IMR-90 (cell line): ENCODE measurements around the gene C2.

Source experiments
- CHD1 ChIP-seq: IDR thresholded peaks from 2 replicates; pipeline ENCODE4 v1.6.1; 2012; ENCODE audit warnings: low read depth, low read length, improper control_type of control experiment
- CTCF ChIP-seq: conservative IDR thresholded peaks from 2 replicates; pipeline ENCODE4 v1.5.1; 2012; ENCODE audit warnings: mild to moderate bottlenecking, low read depth, low read length, improper control_type of control experiment
- MAFK ChIP-seq: IDR thresholded peaks from 2 replicates; pipeline ENCODE4 v1.6.1; 2012; ENCODE audit warnings: low read depth, low read length, improper control_type of control experiment
- MAZ ChIP-seq: IDR thresholded peaks from 2 replicates; pipeline ENCODE4 v1.6.1; 2012; ENCODE audit warnings: low read depth, mild to moderate bottlenecking, low read length, improper control_type of control experiment, moderate library complexity, borderline replicate concordance
- MXI1 ChIP-seq: IDR thresholded peaks from 2 replicates; pipeline ENCODE4 v1.6.1; 2012; ENCODE audit warnings: low read depth, mild to moderate bottlenecking, low read length, moderate library complexity, borderline replicate concordance
- NFE2L2 ChIP-seq: fragments of 150-350 bp; IDR thresholded peaks from 2 replicates; pipeline ENCODE4 v1.6.1; 2016; ENCODE audit warnings: low read depth, mild to moderate bottlenecking, low read length
- POLR2A ChIP-seq: IDR thresholded peaks from 2 replicates; pipeline ENCODE4 v1.6.1; 2012; ENCODE audit warnings: mild to moderate bottlenecking, low read depth, low read length
- RAD21 ChIP-seq: IDR thresholded peaks from 2 replicates; pipeline ENCODE4 v1.6.1; 2012; ENCODE audit warnings: low read length, improper control_type of control experiment
- RCOR1 ChIP-seq: IDR thresholded peaks from 2 replicates; pipeline ENCODE4 v1.6.1; 2012; ENCODE audit warnings: mild to moderate bottlenecking, low read length, improper control_type of control experiment; ENCODE audit not compliant: insufficient replicate concordance

- TF ChIP-seq CTCF (no peak), POLR2A (peak; percentile 71), MXI1 (peak; percentile 90; the same call in 1 of the 2 replicates), RCOR1 (no peak), RAD21 (0 out of 2 replicates have a peak, but pooled peaks have one; percentile 1), NFE2L2 (no peak), CHD1 (no peak), MAZ (peak; percentile 97), MAFK (no peak)
Observed at GRCh38 chr6:31971993-31972708, 44.6 kb downstream of the C2 start, which contains the start of gene DXO.
